ENCODE measurements around the gene DCAF11.
A peak's percentile ranks its signal among the peaks of the same experiment; 100 is the strongest.

DCAF11 gene

GRCh38 chr14:24113801-24114531 is 611 bp upstream of the DCAF11 start:
- Histone ChIP-seq H3K4me3 (ENCODE audit: low read length) (peak overlapping the region; percentile 91), H3K36me3 (replicated peaks; ENCODE audit: low read depth, low read length) (peaks cover 17% of the 10 kb centered on the region), H3K79me2 (ENCODE audit: low read length) (peaks cover 12% of the 10 kb centered on the region; the same call in 1 of the 2 replicates), H2AFZ (ENCODE audit: low read depth, low read length) (peak overlapping the region; percentile 76), H3K4me2 (ENCODE audit: low read length) (peak overlapping the region; percentile 89), H3K9ac (ENCODE audit: low read length) (peak overlapping the region; percentile 96), H3K27me3 (ENCODE audit: low read depth, low read length) (no peaks in the 10 kb centered on the region), H4K20me1 (ENCODE audit: insufficient read depth, low read length) (no peaks in the 10 kb centered on the region), H3K9me3 (ENCODE audit: insufficient read depth, low read length) (no peaks in the 10 kb centered on the region), H3K27ac (ENCODE audit: low read length) (peak overlapping the region; percentile 95), H3K4me1 (ENCODE audit: low read length) (peaks cover 10% of the 10 kb centered on the region)
- no peak for TF ChIP-seq EZH2phosphoT487 (IDR thresholded peaks at IDR 0.05; ENCODE audit: low read depth)
- no peak for TF ChIP-seq CTCF (IDR thresholded peaks at IDR 0.05; ENCODE audit: low read depth, low read length)

- Histone ChIP-seq H3K9me3 (ENCODE audit: insufficient read depth, low read length) (no peaks in the 10 kb centered on the region), H3K27me3 (ENCODE audit: low read depth, low read length) (no peaks in the 10 kb centered on the region), H3K4me1 (ENCODE audit: low read length) (peaks cover 8% of the 10 kb centered on the region), H3K9ac (ENCODE audit: low read length) (peak overlapping the region; percentile 75), H3K79me2 (ENCODE audit: low read length) (peaks cover 12% of the 10 kb centered on the region; the same call in 1 of the 2 replicates), H4K20me1 (ENCODE audit: insufficient read depth, low read length) (no peaks in the 10 kb centered on the region), H3K4me3 (ENCODE audit: low read length) (peak overlapping the region; percentile 91), H3K36me3 (replicated peaks; ENCODE audit: low read depth, low read length) (peaks cover 24% of the 10 kb centered on the region), H3K4me2 (ENCODE audit: low read length) (peak overlapping the region; percentile 91), H3K27ac (ENCODE audit: low read length) (peak overlapping the region; percentile 8; the same call in 1 of the 2 replicates), H2AFZ (ENCODE audit: low read depth, low read length) (peak overlapping the region; percentile 40; the same call in 1 of the 2 replicates)
- TF ChIP-seq EZH2phosphoT487 (IDR thresholded peaks at IDR 0.05; ENCODE audit: low read depth) (no peak), CTCF (IDR thresholded peaks at IDR 0.05; ENCODE audit: low read depth, low read length) (no peak)
Measured at GRCh38 chr14:24115422-24116127, 998 bp downstream of the DCAF11 start.

- H3K36me3 ChIP-seq (replicated peaks; ENCODE audit: low read depth, low read length) = peaks cover 31% of the 10 kb centered on the region
- H3K9ac ChIP-seq (ENCODE audit: low read length) = no peak overlapping the region
- H4K20me1 ChIP-seq (ENCODE audit: insufficient read depth, low read length) = no peaks in the 10 kb centered on the region
- no peaks in the 10 kb centered on the region for H3K9me3 ChIP-seq (ENCODE audit: insufficient read depth, low read length)
- H3K4me3 ChIP-seq (ENCODE audit: low read length) = peak overlapping the region; percentile 91
- peaks cover 12% of the 10 kb centered on the region; the same call in 1 of the 2 replicates for H3K79me2 ChIP-seq (ENCODE audit: low read length)
- H2AFZ ChIP-seq (ENCODE audit: low read depth, low read length) = no peak overlapping the region
- no peak for TF ChIP-seq EZH2phosphoT487 (IDR thresholded peaks at IDR 0.05; ENCODE audit: low read depth)
- TF ChIP-seq CTCF (IDR thresholded peaks at IDR 0.05; ENCODE audit: low read depth, low read length) = no peak
- H3K27me3 ChIP-seq (ENCODE audit: low read depth, low read length) = no peaks in the 10 kb centered on the region
- no peak overlapping the region for H3K27ac ChIP-seq (ENCODE audit: low read length)
- peak overlapping the region; percentile 91 for H3K4me2 ChIP-seq (ENCODE audit: low read length)
- peaks cover 8% of the 10 kb centered on the region for H3K4me1 ChIP-seq (ENCODE audit: low read length)
Measured at GRCh38 chr14:24116128-24116814, 1.7 kb downstream of the DCAF11 start.

- Histone ChIP-seq H3K36me3 (replicated peaks; ENCODE audit: low read depth, low read length) (peaks cover 34% of the 10 kb centered on the region), H3K79me2 (ENCODE audit: low read length) (peaks cover 12% of the 10 kb centered on the region; the same call in 1 of the 2 replicates), H3K4me2 (ENCODE audit: low read length) (no peak overlapping the region), H3K9ac (ENCODE audit: low read length) (no peak overlapping the region), H3K4me3 (ENCODE audit: low read length) (no peak overlapping the region), H4K20me1 (ENCODE audit: insufficient read depth, low read length) (no peaks in the 10 kb centered on the region), H3K27me3 (ENCODE audit: low read depth, low read length) (no peaks in the 10 kb centered on the region), H3K4me1 (ENCODE audit: low read length) (peaks cover 8% of the 10 kb centered on the region), H3K27ac (ENCODE audit: low read length) (no peak overlapping the region), H3K9me3 (ENCODE audit: insufficient read depth, low read length) (no peaks in the 10 kb centered on the region), H2AFZ (ENCODE audit: low read depth, low read length) (no peak overlapping the region)
- no peak for TF ChIP-seq EZH2phosphoT487 (IDR thresholded peaks at IDR 0.05; ENCODE audit: low read depth)
Measured at GRCh38 chr14:24117179-24117578, 2.6 kb downstream of the DCAF11 start.

All from OCI-LY3 (cell line).